Measurements from ENCODE around the gene FABP6.
A peak's percentile ranks its signal among the peaks of the same experiment; 100 is the strongest.

- TF ChIP-seq ZNF549 (tag by site-specific recombination; IDR thresholded peaks at IDR 0.05) (no peak), KLF9 (tag by site-specific recombination; IDR thresholded peaks at IDR 0.05; ENCODE audit: low read depth) (no peak), ZNF555 (tag by site-specific recombination; conservative IDR thresholded peaks at IDR 0.05) (no peak), ZBTB44 (tag by site-specific recombination; IDR thresholded peaks at IDR 0.05) (no peak), ZNF302 (tag by site-specific recombination; IDR thresholded peaks at IDR 0.05; ENCODE audit: low read depth) (no peak), IKZF3 (tag by site-specific recombination; IDR thresholded peaks at IDR 0.05) (no peak), ZBTB17 (tag by site-specific recombination; IDR thresholded peaks at IDR 0.05) (peak; percentile 34; the same call in 1 of the 2 replicates), ZNF660 (tag by site-specific recombination; IDR thresholded peaks at IDR 0.05) (no peak)
- TF ChIP-seq, protein P1, sequence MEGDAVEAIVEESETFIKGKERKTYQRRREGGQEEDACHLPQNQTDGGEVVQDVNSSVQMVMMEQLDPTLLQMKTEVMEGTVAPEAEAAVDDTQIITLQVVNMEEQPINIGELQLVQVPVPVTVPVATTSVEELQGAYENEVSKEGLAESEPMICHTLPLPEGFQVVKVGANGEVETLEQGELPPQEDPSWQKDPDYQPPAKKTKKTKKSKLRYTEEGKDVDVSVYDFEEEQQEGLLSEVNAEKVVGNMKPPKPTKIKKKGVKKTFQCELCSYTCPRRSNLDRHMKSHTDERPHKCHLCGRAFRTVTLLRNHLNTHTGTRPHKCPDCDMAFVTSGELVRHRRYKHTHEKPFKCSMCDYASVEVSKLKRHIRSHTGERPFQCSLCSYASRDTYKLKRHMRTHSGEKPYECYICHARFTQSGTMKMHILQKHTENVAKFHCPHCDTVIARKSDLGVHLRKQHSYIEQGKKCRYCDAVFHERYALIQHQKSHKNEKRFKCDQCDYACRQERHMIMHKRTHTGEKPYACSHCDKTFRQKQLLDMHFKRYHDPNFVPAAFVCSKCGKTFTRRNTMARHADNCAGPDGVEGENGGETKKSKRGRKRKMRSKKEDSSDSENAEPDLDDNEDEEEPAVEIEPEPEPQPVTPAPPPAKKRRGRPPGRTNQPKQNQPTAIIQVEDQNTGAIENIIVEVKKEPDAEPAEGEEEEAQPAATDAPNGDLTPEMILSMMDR (tag by site-specific recombination; IDR thresholded peaks at IDR 0.05) = no peak
- TF ChIP-seq, protein P2, sequence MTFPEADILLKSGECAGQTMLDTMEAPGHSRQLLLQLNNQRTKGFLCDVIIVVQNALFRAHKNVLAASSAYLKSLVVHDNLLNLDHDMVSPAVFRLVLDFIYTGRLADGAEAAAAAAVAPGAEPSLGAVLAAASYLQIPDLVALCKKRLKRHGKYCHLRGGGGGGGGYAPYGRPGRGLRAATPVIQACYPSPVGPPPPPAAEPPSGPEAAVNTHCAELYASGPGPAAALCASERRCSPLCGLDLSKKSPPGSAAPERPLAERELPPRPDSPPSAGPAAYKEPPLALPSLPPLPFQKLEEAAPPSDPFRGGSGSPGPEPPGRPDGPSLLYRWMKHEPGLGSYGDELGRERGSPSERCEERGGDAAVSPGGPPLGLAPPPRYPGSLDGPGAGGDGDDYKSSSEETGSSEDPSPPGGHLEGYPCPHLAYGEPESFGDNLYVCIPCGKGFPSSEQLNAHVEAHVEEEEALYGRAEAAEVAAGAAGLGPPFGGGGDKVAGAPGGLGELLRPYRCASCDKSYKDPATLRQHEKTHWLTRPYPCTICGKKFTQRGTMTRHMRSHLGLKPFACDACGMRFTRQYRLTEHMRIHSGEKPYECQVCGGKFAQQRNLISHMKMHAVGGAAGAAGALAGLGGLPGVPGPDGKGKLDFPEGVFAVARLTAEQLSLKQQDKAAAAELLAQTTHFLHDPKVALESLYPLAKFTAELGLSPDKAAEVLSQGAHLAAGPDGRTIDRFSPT (tag by site-specific recombination; IDR thresholded peaks at IDR 0.05) = no peak
Observed at GRCh38 chr5:160207061-160207460, 22.2 kb upstream of the FABP6 start.
